Gastrocnemius medialis (tissue), 4 donors: Measurements from ENCODE around the gene PEX13.

Experiments
- POLR2A ChIP-seq, 2 donors: fragments of 450-650 bp; IDR thresholded peaks; one replicate each; pipeline ENCODE4 v1.6.1; 2017; ENCODE audit warnings: antibody characterized with exemption in 2 of 2, mild to moderate bottlenecking in 2 of 2, moderate library complexity in 2 of 2
- TF ChIP-seq, protein P1 (sequence below), 5 experiments: fragments of 450-650 bp in 3 of 5; fragments of 200-600 bp in 2 of 5; sonication (generic) in 2 of 5; IDR thresholded peaks in 4 of 5; conservative IDR thresholded peaks in 1 of 5; 1 replicate in 4 of 5; 2 replicates in 1 of 5; pipeline ENCODE4 v1.5.1; 2016 to 2019; ENCODE audit warnings: antibody characterized with exemption in 5 of 5, mild to moderate bottlenecking in 3 of 5, moderate library complexity in 3 of 5

DNA sequence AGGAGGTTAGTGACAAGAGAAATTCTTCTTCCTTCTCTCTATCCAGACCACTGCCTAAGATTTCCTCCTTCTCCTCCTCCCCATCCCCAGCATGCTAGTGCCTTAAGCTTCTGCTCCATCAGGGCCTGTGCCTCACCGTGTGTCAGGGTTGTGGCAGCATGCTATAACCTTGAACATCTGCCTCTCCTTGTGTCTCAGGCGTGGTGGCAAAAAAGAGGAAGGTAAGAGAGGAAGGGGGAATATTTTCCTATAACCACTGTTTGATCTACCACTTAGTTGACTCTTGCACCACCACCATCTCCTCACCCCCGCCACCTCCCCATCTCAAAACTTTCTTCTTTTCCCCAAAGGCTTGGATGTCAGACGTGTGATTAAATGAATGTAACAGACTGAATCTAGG lies 38.3 kb upstream of the PEX13 start:
- TF ChIP-seq POLR2A (IDR thresholded peaks at IDR 0.05): no peak
- TF ChIP-seq, protein P1, sequence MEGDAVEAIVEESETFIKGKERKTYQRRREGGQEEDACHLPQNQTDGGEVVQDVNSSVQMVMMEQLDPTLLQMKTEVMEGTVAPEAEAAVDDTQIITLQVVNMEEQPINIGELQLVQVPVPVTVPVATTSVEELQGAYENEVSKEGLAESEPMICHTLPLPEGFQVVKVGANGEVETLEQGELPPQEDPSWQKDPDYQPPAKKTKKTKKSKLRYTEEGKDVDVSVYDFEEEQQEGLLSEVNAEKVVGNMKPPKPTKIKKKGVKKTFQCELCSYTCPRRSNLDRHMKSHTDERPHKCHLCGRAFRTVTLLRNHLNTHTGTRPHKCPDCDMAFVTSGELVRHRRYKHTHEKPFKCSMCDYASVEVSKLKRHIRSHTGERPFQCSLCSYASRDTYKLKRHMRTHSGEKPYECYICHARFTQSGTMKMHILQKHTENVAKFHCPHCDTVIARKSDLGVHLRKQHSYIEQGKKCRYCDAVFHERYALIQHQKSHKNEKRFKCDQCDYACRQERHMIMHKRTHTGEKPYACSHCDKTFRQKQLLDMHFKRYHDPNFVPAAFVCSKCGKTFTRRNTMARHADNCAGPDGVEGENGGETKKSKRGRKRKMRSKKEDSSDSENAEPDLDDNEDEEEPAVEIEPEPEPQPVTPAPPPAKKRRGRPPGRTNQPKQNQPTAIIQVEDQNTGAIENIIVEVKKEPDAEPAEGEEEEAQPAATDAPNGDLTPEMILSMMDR (IDR thresholded peaks at IDR 0.05 in 4 of 5, conservative IDR thresholded peaks at IDR 0.05 in 1 of 5): no peak
